Islet precursor cell (in vitro differentiated cells): ENCODE results near the gene CEBPG.

ENCODE experiments used
- DNase-seq: peaks from one replicate; pipeline ENCODE4 v3.0.0-alpha.2; 2018

CEBPG gene

GRCh38 chr19:33355535-33355934, 18.0 kb upstream of the CEBPG start:
- no peak for DNase-seq

GRCh38 chr19:33357556-33357955, 16.0 kb upstream of the CEBPG start:
- no peak for DNase-seq

- no peak for DNase-seq
These were observed 15.1 kb upstream of the CEBPG start for GRCh38 chr19:33358408-33358807.

GRCh38 chr19:33359581-33359980, 13.9 kb upstream of the CEBPG start:
- no peak for DNase-seq

GRCh38 chr19:33362508-33363228, 10.8 kb upstream of the CEBPG start:
- DNase-seq = no peak

GRCh38 chr19:33363476-33363875, 10.0 kb upstream of the CEBPG start:
- no peak for DNase-seq

GRCh38 chr19:33365691-33366090, 7.8 kb upstream of the CEBPG start:
- DNase-seq = no peak

- no peak for DNase-seq
These were observed 7.4 kb upstream of the CEBPG start for GRCh38 chr19:33366127-33366526.

GRCh38 chr19:33366897-33367296, 6.6 kb upstream of the CEBPG start:
- no peak for DNase-seq

GRCh38 chr19:33368074-33368864, 5.2 kb upstream of the CEBPG start:
- DNase-seq = no peak

- no peak for DNase-seq
These were observed 2.7 kb upstream of the CEBPG start for GRCh38 chr19:33370783-33371182.

- peak; percentile 54 for DNase-seq
These were observed 766 bp downstream of the CEBPG start for GRCh38 chr19:33374236-33374714.

- no peak for DNase-seq
These were observed 1.8 kb downstream of the CEBPG start for GRCh38 chr19:33375156-33375836.

- no peak for DNase-seq
These were observed 2.3 kb downstream of the CEBPG start for GRCh38 chr19:33375837-33376159.

GRCh38 chr19:33376423-33376822, 2.9 kb downstream of the CEBPG start:
- peak; percentile 64 for DNase-seq

- peak; percentile 56 for DNase-seq
These were observed 3.5 kb downstream of the CEBPG start for GRCh38 chr19:33376941-33377557.

GRCh38 chr19:33377586-33378475, 4.3 kb downstream of the CEBPG start:
- DNase-seq = no peak

GRCh38 chr19:33379151-33379829, 5.8 kb downstream of the CEBPG start:
- no peak for DNase-seq

- DNase-seq = no peak
These were observed 7.6 kb downstream of the CEBPG start for GRCh38 chr19:33381101-33381500.

- no peak for DNase-seq
These were observed 8.5 kb downstream of the CEBPG start for GRCh38 chr19:33382006-33382405.

- no peak for DNase-seq
These were observed 9.5 kb downstream of the CEBPG start for GRCh38 chr19:33382982-33383381.
